Calu3 (cell line): ENCODE data around the gene TXN2. TPM values are rescaled to one million over a fixed set of nuclear protein-coding genes. Genes with fewer than 3 reads are reported as not detected.

Source experiments
- BruUV-seq: library from RNA; stranded (reverse); fragments of 400-500 nt; replicated peaks from 2 replicates; lab custom pipeline; 2021; lab: Mats Ljungman, UMichigan
- CTCF ChIA-PET: fragments of 300-600 bp; sonication (Branson Sonifier 250); formaldehyde crosslinking; loops from one replicate; lab custom pipeline; 2022; ENCODE audit warnings: antibody characterized with exemption; lab: Charles Lee
- DNase-seq: peaks from one replicate; pipeline ENCODE4 v3.0.0; 2022
- H3K27ac Mint-ChIP-seq: one replicate; pipeline ENCODE4 v1.8.0; 2022; ENCODE audit warnings: mixed read lengths; ENCODE audit not compliant: unreplicated experiment
- H3K27me3 Mint-ChIP-seq: one replicate; pipeline ENCODE4 v1.8.0; 2022; ENCODE audit warnings: mixed read lengths; ENCODE audit not compliant: unreplicated experiment
- H3K36me3 Mint-ChIP-seq: one replicate; pipeline ENCODE4 v1.8.0; 2022; ENCODE audit warnings: mild to moderate bottlenecking, moderate library complexity, mixed read lengths; ENCODE audit not compliant: insufficient read depth, unreplicated experiment
- H3K4me1 Mint-ChIP-seq: one replicate; pipeline ENCODE4 v1.8.0; 2022; ENCODE audit warnings: mild to moderate bottlenecking, low read depth, mixed read lengths; ENCODE audit not compliant: unreplicated experiment
- H3K4me3 Mint-ChIP-seq: one replicate; pipeline ENCODE4 v1.8.0; 2022; ENCODE audit warnings: mild to moderate bottlenecking, low read depth, moderate library complexity, mixed read lengths; ENCODE audit not compliant: unreplicated experiment
- H3K9me3 Mint-ChIP-seq: one replicate; pipeline ENCODE4 v1.8.0; 2022; ENCODE audit warnings: low read depth, mixed read lengths; ENCODE audit not compliant: unreplicated experiment
- CTCF ChIP-seq: fragments of 200-600 bp; IDR thresholded peaks from one replicate; pipeline ENCODE4 v1.8.0; 2022; ENCODE audit warnings: antibody characterized with exemption; ENCODE audit not compliant: unreplicated experiment
- intact Hi-C: fragments of 100-400 bp; cut with micrococcal nuclease; formaldehyde crosslinking; loops from one replicate; pipeline ENCODE4 v1.10.0; 2022; ENCODE audit not compliant: unreplicated experiment
- total RNA-seq: library from RNA; stranded (reverse); gene quantifications from 2 replicates; pipeline ENCODE4 v1.2.3, GENCODE V29; 2022

TXN2 gene
- total RNA-seq, 1 experiment from 2014 or later: 58.4 TPM

DNA sequence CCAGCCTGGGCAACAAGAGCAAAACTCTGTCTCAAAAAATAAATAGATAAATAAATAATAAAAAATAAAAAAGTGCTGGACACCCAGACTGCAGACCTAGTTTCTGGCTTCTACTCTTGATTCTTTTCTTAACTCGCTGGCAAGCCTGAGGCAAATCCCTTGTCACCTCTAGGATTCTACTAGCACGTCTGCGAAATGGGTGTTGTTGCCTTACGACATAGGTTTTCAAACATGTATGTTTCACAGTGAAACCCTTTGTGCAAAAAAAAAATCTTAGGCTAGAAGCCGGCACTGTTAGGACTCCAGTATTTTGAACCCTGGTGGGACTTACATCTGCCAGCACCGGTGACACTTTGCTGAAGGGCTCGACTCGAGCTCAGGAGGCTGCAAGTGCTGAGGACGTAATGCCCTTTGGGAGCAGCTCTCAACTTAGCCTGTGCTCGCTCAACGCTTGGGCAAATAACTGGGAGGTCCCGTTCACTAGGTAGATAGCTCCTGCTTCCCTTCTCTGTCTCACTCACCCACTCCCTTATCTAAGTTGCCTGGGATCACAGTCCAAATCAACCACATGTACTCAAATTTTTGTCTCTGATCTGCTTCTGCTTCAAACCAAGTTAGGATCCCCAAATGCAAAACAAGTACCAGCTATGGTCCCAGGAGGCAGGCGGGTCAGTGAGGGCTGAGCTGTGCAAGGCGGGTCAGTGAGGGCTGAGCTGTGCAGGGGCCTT, 59.0 kb downstream of the TXN2 start:
- no peak for DNase-seq
- H3K9me3 Mint-ChIP-seq: no peaks in the 10 kb centered on the region
- no peak overlapping the region for H3K27ac Mint-ChIP-seq
- TF ChIP-seq CTCF: no peak
- no TSS peak for BruUV-seq
- H3K36me3 Mint-ChIP-seq: no peaks in the 10 kb centered on the region
- H3K4me3 Mint-ChIP-seq: no peak overlapping the region
- H3K27me3 Mint-ChIP-seq: no peaks in the 10 kb centered on the region
- H3K4me1 Mint-ChIP-seq: peaks cover 13% of the 10 kb centered on the region
- CTCF ChIA-PET: interaction anchor here (0.6 kb wide), 1 partner anchor 247 kb away, joined by 5 read pairs; no protein-coding TSS in a partner anchor
- intact Hi-C loops: no loop called here

DNA sequence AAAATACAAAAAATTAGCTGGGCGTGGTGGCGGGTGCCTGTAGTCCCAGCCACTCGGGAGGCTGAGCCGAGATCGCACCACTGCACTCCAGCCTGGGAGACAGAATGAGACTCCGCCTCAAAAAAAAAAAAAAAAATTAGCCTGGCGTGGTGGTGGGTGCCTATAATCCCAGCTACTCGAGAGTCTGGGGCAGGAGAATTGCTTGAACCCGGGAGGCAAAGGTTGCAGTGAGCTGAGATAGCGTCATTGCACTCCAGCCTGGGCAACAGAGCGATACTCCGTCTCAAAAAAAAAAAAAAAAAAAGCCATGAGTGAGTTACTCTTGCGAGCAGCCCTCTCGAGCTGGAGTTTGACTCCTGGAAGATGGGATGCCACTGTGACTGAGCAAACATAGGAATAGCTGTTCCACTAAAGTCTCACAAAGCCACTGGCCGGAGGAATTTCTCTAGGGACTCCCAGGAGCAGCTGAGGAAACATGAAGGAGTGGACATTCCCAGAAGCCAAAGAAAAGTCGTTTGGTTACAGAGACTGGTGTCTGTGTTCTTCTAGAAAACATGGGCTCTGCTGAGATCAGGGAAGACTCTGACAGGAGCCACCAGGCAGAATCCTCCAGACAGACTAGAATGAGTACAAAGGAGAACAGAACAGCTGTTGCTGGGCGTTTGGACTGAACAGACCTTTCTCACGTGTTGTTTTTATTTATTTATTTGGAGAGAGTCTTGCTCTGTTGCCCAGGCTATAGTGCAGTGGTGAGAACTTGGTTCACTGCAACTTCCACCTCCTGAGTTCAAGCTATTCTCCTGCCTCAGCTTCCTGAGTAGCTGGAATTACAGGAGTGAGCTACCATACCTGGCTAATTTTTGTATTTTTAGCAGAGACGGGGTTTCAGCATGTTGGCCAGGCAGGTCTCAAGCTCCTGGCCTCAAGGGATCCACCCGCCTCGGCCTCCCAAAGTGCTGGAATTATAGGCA, 61.2 kb downstream of the TXN2 start:
- no peaks in the 10 kb centered on the region for H3K9me3 Mint-ChIP-seq
- no peaks in the 10 kb centered on the region for H3K27me3 Mint-ChIP-seq
- no peak overlapping the region for H3K27ac Mint-ChIP-seq
- no peak for DNase-seq
- TF ChIP-seq CTCF: no peak
- no peaks in the 10 kb centered on the region for H3K36me3 Mint-ChIP-seq
- intact Hi-C loops: no loop called here
- no TSS peak for BruUV-seq
- peaks cover 13% of the 10 kb centered on the region for H3K4me1 Mint-ChIP-seq
- H3K4me3 Mint-ChIP-seq: no peak overlapping the region
- CTCF ChIA-PET: no interaction called here

DNA sequence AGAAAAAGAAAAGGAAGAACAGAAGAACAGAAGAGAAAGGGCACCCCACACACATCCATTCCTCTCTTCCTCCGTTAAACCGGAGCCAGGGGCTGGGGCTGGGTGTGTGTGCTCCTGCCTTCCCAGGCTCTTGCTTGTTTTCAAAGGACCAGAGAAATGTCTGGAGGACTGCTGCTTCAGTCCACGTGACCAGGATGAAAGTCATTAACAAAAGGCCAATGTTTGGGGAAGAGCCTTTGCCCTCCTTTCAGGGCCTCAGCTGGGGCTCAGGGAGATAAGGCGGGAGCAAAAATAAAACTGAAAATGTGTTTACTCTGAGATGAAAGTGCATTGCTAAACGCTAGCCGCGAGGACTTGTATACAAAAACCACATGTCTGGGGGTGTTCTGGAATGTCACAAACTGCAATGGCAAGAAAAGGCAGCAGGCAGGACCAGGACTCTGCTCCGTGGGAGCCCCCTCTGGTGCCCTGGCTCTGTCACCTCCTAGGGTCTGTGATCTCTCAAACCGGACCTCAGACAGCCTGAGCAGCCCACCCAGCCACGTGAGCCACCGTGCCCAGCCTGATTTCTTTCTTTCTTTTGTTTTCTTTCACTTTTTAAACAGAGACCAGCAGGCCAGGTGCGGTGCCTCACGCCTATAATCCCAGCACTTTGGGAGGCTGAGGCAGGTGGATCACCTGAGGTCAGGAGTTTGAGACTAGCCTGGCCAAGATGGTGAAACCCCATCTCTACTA, 62.1 kb downstream of the TXN2 start:
- Mint-ChIP-seq H3K4me3 (peak overlapping the region; percentile 17), H3K27ac (no peak overlapping the region), H3K9me3 (no peaks in the 10 kb centered on the region), H3K27me3 (no peaks in the 10 kb centered on the region), H3K4me1 (peaks cover 13% of the 10 kb centered on the region), H3K36me3 (no peaks in the 10 kb centered on the region)
- CTCF ChIA-PET: no interaction called here
- DNase-seq: no peak
- intact Hi-C loops: no loop called here
- no peak for TF ChIP-seq CTCF
- no TSS peak for BruUV-seq

GRCh38 chr22:36417281-36417686, 64.2 kb downstream of the TXN2 start:
- no peak overlapping the region for H3K4me3 Mint-ChIP-seq
- H3K36me3 Mint-ChIP-seq: no peaks in the 10 kb centered on the region
- CTCF ChIA-PET: interaction anchor here (1.3 kb wide), 1 partner anchor 11 kb away, joined by 3 read pairs; no protein-coding TSS in a partner anchor
- H3K9me3 Mint-ChIP-seq: no peaks in the 10 kb centered on the region
- DNase-seq: peak; percentile 28
- no TSS peak for BruUV-seq
- TF ChIP-seq CTCF: no peak
- H3K4me1 Mint-ChIP-seq: peaks cover 20% of the 10 kb centered on the region
- H3K27ac Mint-ChIP-seq: no peak overlapping the region
- H3K27me3 Mint-ChIP-seq: no peaks in the 10 kb centered on the region
- intact Hi-C loops: no loop called here
